HTERT RPE-1 (cell line): Measurements from ENCODE around the gene ALK.

ENCODE experiments used
- in situ Hi-C: fragments of 300-500 bp; cut with MboI; formaldehyde crosslinking; loops from 4 replicates; pipeline ENCODE4 v1.14.3; 2020; ENCODE audit warnings: low sequenced_read_pairs

ALK gene

GRCh38 chr2:29614295-29614830, 307.0 kb downstream of the ALK start:
- in situ Hi-C loops: no loop called here

DNA sequence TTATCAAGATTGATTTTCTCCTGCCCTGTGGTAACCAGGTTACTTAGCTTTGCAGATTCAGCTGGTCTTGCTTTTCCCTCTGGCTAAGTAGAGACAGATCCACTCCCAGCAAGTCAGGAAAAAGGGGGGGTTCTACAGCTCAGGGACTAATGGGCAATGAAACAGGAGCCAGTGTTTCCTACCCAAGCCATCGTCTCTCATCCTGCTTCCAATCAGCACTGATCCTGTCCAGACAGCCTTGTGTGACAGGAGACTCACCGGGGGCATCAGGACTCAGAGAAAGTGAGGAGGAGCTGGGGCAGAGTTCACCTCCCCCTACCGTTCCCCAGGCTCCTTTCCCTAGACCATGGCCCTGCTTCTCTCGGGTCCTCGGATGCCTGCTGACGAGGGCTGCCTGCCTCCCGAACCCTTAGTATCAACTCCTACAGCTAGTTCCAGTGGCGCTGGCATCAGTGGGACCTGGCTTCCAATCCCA, 307.6 kb downstream of the ALK start:
- in situ Hi-C loops: no loop called here

DNA sequence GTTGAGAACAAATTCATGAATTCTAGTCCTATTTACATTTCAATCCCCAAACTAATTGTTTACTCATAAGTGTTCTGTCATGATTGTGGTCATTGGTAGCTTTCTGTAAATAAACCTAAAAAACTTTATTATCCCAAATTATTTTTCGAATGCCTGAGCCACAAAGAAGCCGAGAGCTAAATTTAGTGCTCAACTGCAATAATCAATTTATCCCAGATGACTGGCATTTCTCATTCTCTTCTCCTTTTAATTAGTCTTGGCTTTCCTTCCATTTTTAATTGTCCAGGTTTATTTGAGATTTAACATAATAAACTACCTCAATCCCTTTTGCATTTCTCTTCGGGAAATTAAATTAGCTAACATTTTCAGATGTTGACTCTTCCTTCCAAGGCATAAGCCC, 308.3 kb downstream of the ALK start:
- in situ Hi-C loops: no loop called here

DNA sequence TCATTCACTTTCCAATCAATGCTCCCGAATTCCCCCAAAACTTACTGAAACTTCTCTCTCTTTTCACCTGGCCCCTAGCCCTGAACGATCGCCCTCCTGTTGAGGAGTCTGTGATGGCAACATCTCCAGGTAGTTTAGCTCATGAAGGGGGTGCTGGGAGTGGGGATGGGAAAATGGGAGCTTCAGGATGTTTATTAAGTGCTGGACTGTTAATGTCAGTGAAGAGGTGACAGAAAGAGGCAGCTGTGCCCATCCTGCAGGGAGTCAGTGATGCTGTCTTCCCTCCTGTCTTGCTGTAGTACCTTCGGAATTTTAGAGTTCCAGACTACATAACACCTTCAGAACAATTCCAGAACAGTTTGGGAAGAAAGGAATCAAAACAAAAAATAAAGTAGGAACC, 308.8 kb downstream of the ALK start:
- in situ Hi-C loops: no loop called here

- in situ Hi-C loops: no loop called here
These were observed 309.5 kb downstream of the ALK start for GRCh38 chr2:29611850-29612249.

- in situ Hi-C loops: no loop called here
These were observed 310.1 kb downstream of the ALK start for GRCh38 chr2:29611261-29611660.

- in situ Hi-C loops: no loop called here
These were observed 310.8 kb downstream of the ALK start for GRCh38 chr2:29610569-29610968.

DNA sequence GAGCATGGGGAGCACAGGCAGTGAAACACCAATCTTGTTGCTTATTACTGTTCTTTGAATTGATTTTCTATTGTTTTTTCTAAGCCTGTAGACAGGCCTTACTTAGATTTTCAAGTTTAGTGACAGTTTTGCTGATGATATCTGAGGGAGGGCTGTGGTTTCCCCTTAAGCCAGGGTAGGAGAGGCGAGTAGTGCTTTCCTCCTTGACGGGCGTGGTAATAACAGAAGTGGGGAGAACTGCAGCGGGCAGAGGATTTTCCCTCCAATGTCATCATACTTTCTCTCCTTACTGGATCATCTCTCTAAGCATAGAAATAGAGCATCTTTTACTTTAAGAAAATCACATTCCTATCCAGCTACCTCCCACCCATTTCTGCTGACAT, 314.4 kb downstream of the ALK start:
- in situ Hi-C loops: no loop called here

- in situ Hi-C loops: no loop called here
These were observed 315.0 kb downstream of the ALK start for GRCh38 chr2:29606104-29607037.

DNA sequence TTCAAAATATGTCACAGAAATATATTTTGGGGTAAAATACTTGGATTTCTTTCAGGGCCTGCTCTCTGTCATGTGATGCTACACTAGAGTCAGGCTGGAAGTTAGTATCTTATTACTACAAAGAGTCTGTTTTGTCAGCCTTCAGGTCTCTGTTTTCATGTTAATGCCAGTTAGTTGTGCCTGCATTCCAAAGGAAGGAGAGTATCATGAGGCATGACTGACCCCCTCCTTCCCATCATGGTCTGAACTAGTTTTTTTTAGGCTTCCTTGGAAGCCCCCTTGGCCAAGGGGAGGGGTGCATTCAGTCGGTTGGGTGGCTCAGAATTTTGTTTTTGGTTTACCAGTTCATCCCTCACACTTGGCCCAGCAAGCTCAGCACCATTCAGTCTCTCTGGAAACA, 318.0 kb downstream of the ALK start:
- in situ Hi-C loops: no loop called here

GRCh38 chr2:29601872-29602271, 319.5 kb downstream of the ALK start:
- in situ Hi-C loops: no loop called here

DNA sequence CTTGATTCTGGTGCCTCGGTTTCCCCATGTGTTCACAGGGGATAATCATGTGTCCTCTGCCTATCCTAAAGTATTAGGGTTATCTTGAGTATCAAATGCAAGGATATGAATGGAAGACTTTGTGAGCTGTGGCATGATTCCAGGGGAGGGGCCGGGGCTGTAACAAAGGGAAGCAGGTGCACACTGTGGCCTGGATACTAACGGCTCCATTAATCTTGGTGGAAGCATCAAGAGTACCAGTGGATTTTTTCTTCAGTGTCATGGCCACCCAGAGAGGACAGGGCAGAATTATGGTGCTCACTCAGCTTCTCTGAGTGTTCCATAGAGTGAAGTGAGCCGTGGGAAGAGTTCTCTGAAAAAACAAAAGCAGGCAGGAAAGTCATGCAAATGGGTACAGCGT, 320.1 kb downstream of the ALK start:
- in situ Hi-C loops: no loop called here

DNA sequence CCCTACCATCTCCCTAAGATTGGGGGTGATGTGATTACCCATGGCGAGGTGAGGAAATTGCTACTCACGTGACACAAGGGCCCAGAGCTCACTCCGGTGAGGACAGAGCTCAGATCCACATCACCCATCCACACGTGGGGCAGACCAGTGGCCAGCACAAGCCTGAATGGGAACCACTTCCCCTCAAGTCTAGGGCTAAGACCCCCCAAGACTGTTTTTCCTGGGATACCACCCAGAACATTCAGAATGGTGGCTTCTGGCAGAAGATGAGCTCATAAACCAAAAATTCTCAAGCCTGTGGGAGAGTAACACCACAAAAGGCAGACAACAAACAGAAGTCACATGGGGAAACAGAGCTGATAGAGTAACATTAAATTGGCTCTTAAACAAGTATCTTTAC, 321.4 kb downstream of the ALK start:
- in situ Hi-C loops: no loop called here

GRCh38 chr2:29598978-29599377, 322.4 kb downstream of the ALK start:
- in situ Hi-C loops: no loop called here

DNA sequence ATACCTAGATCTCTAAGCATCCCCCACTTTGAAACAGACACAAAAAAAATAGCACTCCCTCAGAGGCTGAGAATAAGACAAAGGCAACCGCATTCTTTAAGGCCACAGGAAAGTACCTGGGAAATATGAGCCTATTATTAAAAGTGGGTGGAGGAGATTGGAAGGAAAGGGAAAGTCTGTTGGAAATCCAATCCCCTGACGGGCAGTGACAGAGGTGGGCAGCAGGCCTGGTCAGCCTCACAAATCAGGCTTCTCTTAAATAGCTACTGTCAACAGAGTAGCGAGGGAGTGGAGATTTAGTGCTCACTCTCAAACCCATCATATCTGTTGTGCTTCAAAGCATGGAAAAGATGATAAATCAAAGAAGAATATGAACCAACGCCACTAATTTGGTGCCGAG, 324.4 kb downstream of the ALK start:
- in situ Hi-C loops: no loop called here

DNA sequence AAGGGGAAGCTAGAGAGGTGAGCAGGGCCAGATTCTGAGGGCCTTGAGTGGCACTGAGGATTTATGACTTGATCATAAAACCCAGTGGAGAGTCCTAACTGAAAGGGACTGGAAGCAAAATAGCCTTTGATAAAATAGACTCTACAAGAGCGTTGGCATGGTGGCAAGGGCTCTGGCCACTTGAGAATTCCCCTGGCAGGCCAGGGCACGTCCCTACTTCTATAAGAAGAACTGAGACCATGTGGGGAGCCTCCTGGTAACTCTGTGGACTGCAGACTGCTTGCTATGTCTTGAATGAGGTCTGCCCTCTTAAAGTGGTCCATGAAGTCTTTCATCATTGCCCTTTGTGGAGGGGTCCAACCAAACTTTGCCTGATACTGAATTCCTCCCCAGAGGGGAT, 324.8 kb downstream of the ALK start:
- in situ Hi-C loops: no loop called here

DNA sequence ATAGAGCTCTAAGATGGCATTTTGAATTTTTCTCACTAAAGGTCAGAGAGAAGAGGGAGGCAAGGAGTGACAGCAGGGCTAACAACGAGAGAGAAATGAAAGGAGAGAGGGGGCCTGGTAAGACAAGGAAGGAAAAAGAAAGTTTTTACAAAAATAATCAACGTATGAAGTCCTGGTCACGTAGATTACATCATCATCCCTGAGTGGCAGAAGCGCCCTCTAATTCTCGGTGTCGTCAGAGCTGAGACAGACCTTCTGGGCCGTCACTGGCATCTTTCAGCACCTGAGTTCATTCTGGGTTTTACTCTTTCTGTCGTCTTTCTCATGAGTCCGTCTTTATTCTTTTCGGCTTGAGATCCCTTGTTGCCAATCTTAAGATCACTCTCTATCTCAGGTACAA, 329.8 kb downstream of the ALK start:
- in situ Hi-C loops: no loop called here

GRCh38 chr2:29590211-29590610, 331.2 kb downstream of the ALK start:
- in situ Hi-C loops: no loop called here

GRCh38 chr2:29589440-29590103, 331.8 kb downstream of the ALK start:
- in situ Hi-C loops: no loop called here

DNA sequence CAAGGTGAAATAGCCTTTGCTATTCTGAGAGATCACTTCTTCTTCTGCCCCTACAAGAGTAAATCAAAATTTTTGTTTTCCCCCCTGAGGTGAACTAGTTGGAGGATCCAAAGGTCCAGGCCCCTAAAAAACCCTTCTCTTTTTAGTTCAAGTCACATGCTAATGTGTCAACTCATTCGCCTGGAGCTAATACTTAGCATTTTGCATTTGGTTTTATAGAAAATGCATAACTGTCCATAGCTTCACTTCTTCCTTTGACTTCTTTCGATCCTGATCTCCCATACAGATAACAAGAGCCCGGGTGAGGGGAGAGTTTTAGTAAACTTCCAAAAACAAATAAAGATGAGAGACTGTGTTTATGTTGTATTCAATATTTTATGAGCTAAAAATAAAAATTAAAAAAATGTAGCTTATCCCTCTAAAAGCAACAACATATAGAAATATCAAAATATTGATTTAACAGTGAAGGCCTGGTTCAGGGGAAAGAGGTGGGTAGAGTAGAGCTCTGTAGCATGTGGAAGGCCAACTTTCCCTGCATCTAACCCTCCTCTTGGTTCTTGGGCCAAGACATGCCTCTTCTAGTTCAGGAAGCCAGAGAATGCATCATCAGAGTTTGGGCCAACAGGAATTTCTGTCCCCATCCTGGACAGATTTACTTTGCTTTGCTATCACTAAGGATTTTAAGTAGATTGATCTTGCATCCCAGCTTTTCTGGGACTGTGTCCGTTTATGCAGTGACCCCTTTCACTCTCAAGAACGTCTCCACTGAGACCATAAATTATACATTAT, 333.8 kb downstream of the ALK start:
- in situ Hi-C loops: no loop called here

- in situ Hi-C loops: no loop called here
These were observed 334.5 kb downstream of the ALK start for GRCh38 chr2:29586919-29587318.
